GM12878 (cell line): Measurements from ENCODE around the gene ZNF208. TPM values are rescaled to one million over a fixed set of nuclear protein-coding genes. Genes with fewer than 3 reads are reported as not detected.

ENCODE experiments used
- ATAC-seq: fragments of 200-7000 bp; cut with Tn5 transposase; 3 replicates; pipeline ENCODE4 v1.9.1; 2020; ENCODE audit warnings: mild to moderate bottlenecking, moderate library complexity
- BruUV-seq: library from RNA; stranded (reverse); fragments of 400-500 nt; replicated peaks from 2 replicates; lab custom pipeline; 2021; lab: Mats Ljungman, UMichigan
- CTCF ChIA-PET: fragments of 300-600 bp; sonication (Branson Sonifier 250); formaldehyde crosslinking; extraction: SDS; loops from one replicate; lab custom pipeline; 2021; ENCODE audit warnings: inconsistent platforms; lab: Yijun Ruan, JAX
- POLR2A ChIA-PET: fragments of 350-600 bp; formaldehyde crosslinking; extraction: SDS; loops from one replicate; lab custom pipeline; 2021; ENCODE audit warnings: inconsistent platforms; lab: Charles Lee
- RAD21 ChIA-PET: fragments of 300-600 bp; sonication (Branson Sonifier 250); formaldehyde crosslinking; loops from one replicate; lab custom pipeline; 2023; ENCODE audit warnings: antibody characterized with exemption; ENCODE audit not compliant: unreplicated experiment; lab: Charles Lee
- SMC1A ChIA-PET: fragments of 300-600 bp; sonication (Branson Sonifier 250); formaldehyde crosslinking; loops from one replicate; lab custom pipeline; 2023; ENCODE audit not compliant: unreplicated experiment, uncharacterized antibody; lab: Charles Lee
- DNase-seq: peaks from one replicate; pipeline ENCODE4 v3.0.0-alpha.2; 2011; ENCODE audit warnings: low read depth, low spot score
- FAIRE-seq: peaks from 3 replicates; lab custom pipeline; 2011; peaks lifted over from hg19 to GRCh38; lab: Jason Lieb, UNC
- H2AFZ ChIP-seq: 2 replicates; pipeline ENCODE4 v1.6.0; 2011; ENCODE audit warnings: low read depth, low read length, control low read depth; ENCODE audit not compliant: control insufficient read depth
- H3K27ac ChIP-seq: 2 replicates; pipeline ENCODE4 v1.5.1; 2011; ENCODE audit warnings: control low read depth; ENCODE audit not compliant: control insufficient read depth, insufficient read depth
- H3K27me3 ChIP-seq, 2 experiments: replicated peaks in 1 of 2; 2 replicates each; pipeline versions ENCODE4 v1.6.0 to v1.6.1; 2011; ENCODE audit warnings: low read length in 1 of 2; ENCODE audit not compliant: control insufficient read depth in 2 of 2, insufficient read depth in 2 of 2
- H3K36me3 ChIP-seq, 2 experiments: 2 replicates each; pipeline ENCODE4 v1.5.1; 2011; ENCODE audit warnings: low read length in 1 of 2; ENCODE audit not compliant: control insufficient read depth in 2 of 2, insufficient read depth in 2 of 2
- H3K4me1 ChIP-seq: 2 replicates; pipeline ENCODE4 v1.6.1; 2011; ENCODE audit warnings: mild to moderate bottlenecking, low read length, moderate library complexity, mixed read lengths; ENCODE audit not compliant: control insufficient read depth, insufficient read depth
- H3K4me2 ChIP-seq: 2 replicates; pipeline ENCODE4 v1.6.0; 2011; ENCODE audit warnings: control low read depth; ENCODE audit not compliant: control insufficient read depth, insufficient read depth
- H3K4me3 ChIP-seq: fragments of 200-600 bp; sonication (generic); 2 replicates; pipeline ENCODE4 v1.5.1; 2016
- H3K79me2 ChIP-seq: 2 replicates; pipeline ENCODE4 v1.6.0; 2011; ENCODE audit warnings: low read length; ENCODE audit not compliant: control insufficient read depth, insufficient read depth
- H3K9ac ChIP-seq: 2 replicates; pipeline ENCODE4 v1.8.0; 2011; ENCODE audit warnings: low read length, control low read depth, mixed read lengths; ENCODE audit not compliant: control insufficient read depth, insufficient read depth
- H3K9me3 ChIP-seq: replicated peaks from 3 replicates; pipeline ENCODE4 v1.5.1; 2011; ENCODE audit warnings: mild to moderate bottlenecking, low read length; ENCODE audit not compliant: control insufficient read depth, insufficient read depth
- H4K20me1 ChIP-seq: 2 replicates; pipeline ENCODE4 v1.6.0; 2011; ENCODE audit not compliant: control insufficient read depth, insufficient read depth
- CEBPZ ChIP-seq: fragments of 150-350 bp; IDR thresholded peaks from 2 replicates; pipeline ENCODE4 v1.6.1; 2016; ENCODE audit warnings: low read depth, low read length
- CHD4 ChIP-seq: fragments of 200-600 bp; sonication (generic); IDR thresholded peaks from 2 replicates; pipeline ENCODE4 v1.6.1; 2016; ENCODE audit warnings: mild to moderate bottlenecking
- CREB1 ChIP-seq: IDR thresholded peaks from 2 replicates; pipeline ENCODE4 v1.6.1; 2012; ENCODE audit warnings: low read depth, mild to moderate bottlenecking, inconsistent platforms
- FOS ChIP-seq: IDR thresholded peaks from 3 replicates; pipeline ENCODE4 v1.6.1; 2011; ENCODE audit warnings: borderline replicate concordance; ENCODE audit not compliant: insufficient read length; ENCODE audit errors: extremely low read depth
- FOXK2 ChIP-seq: fragments of 450-650 bp; IDR thresholded peaks from 2 replicates; pipeline ENCODE4 v1.6.1; 2017; ENCODE audit warnings: mild to moderate bottlenecking, moderate library complexity
- FOXM1 ChIP-seq: IDR thresholded peaks from 2 replicates; pipeline ENCODE4 v1.6.1; 2012; ENCODE audit warnings: low read depth, mild to moderate bottlenecking, inconsistent platforms, low read length, moderate library complexity
- MYC ChIP-seq: IDR thresholded peaks from 2 replicates; pipeline ENCODE4 v1.6.1; 2011; ENCODE audit warnings: mild to moderate bottlenecking, low read length, moderate library complexity, inconsistent platforms; ENCODE audit not compliant: insufficient read depth, insufficient replicate concordance, insufficient read length, severe bottlenecking
- NFYA ChIP-seq: IDR thresholded peaks from 2 replicates; pipeline ENCODE4 v1.6.1; 2011; ENCODE audit warnings: low read depth, mild to moderate bottlenecking, low read length, improper control_type of control experiment, borderline replicate concordance
- PAX5 ChIP-seq: IDR thresholded peaks from 2 replicates; pipeline ENCODE4 v1.6.1; 2011; ENCODE audit warnings: low read depth, low read length, borderline replicate concordance
- PAX8 ChIP-seq: fragments of 450-650 bp; IDR thresholded peaks from 2 replicates; pipeline ENCODE4 v1.6.1; 2017; ENCODE audit warnings: mild to moderate bottlenecking, moderate library complexity
- POLR2AphosphoS5 ChIP-seq: IDR thresholded peaks from 2 replicates; pipeline ENCODE4 v1.6.1; 2011; ENCODE audit warnings: mild to moderate bottlenecking, low read length, inconsistent platforms
- SMC3 ChIP-seq: IDR thresholded peaks from 2 replicates; pipeline ENCODE4 v1.6.1; 2011; ENCODE audit warnings: low read length, improper control_type of control experiment, borderline replicate concordance
- TBL1XR1 ChIP-seq: IDR thresholded peaks from 2 replicates; pipeline ENCODE4 v1.6.1; 2012; ENCODE audit warnings: low read depth, low read length, improper control_type of control experiment
- YY1 ChIP-seq: IDR thresholded peaks from 2 replicates; pipeline ENCODE4 v1.6.1; 2011; ENCODE audit warnings: low read depth, mild to moderate bottlenecking, low read length
- ZNF207 ChIP-seq: fragments of 450-650 bp; IDR thresholded peaks from 2 replicates; pipeline ENCODE4 v1.6.1; 2014; ENCODE audit warnings: antibody characterized with exemption, mild to moderate bottlenecking, borderline replicate concordance
- ZNF384 ChIP-seq: IDR thresholded peaks from 2 replicates; pipeline ENCODE4 v1.6.1; 2012; ENCODE audit warnings: low read depth, mild to moderate bottlenecking, low read length, improper control_type of control experiment, borderline replicate concordance
- WGBS: methylation state at CpG from one replicate; pipeline ENCODE4 v1.1.6; 2016; ENCODE audit warnings: low lambda C conversion rate; ENCODE audit not compliant: insufficient replicate concordance, insufficient coverage; ENCODE audit errors: missing lambda C conversion rate; 5-methylcytosine and 5-hydroxymethylcytosine counted together
- in situ Hi-C: fragments of 300-500 bp; cut with MboI; formaldehyde crosslinking; loops from 9 replicates; pipeline ENCODE4 v1.14.3; 2018; ENCODE audit warnings: mixed read lengths
- intact Hi-C: fragments of 100-400 bp; cut with micrococcal nuclease; formaldehyde crosslinking; loops from one replicate; pipeline ENCODE4 v1.14.2; 2022; ENCODE audit not compliant: unreplicated experiment
- polyA plus RNA-seq, 11 experiments: library from polyadenylated mRNA; depleted of rRNA in 4 of 11; unstranded in 6 of 11; stranded (reverse) in 5 of 11; fragments of >200 nt; fragmentation: Nextera tagmentation in 4 of 11; fragmentation: Illumina TruSeq in 1 of 11; extraction: Ambion mirVana in 4 of 11; extraction: Trizol in 1 of 11; gene quantifications; 1 replicate in 1 of 11; 2 replicates in 10 of 11; pipeline versions ENCODE4 v1.2.1 to v1.2.3, GENCODE V29; 2011 to 2016; ENCODE audit warnings: inconsistent platforms in 2 of 11, missing spikeins in 2 of 11, low read depth in 1 of 11
- total RNA-seq, 4 experiments: library from RNA; depleted of rRNA in 3 of 4; stranded (reverse); fragments of >200 nt in 3 of 4; fragmentation: Illumina TruSeq in 1 of 4; extraction: Trizol in 1 of 4; gene quantifications; 2 replicates each; pipeline versions ENCODE4 v1.2.1 to v1.2.3, GENCODE V29; 2013 to 2021

ZNF208 gene
- total and polyA plus RNA-seq, 10 of the 15 experiments (the other 5 are each of a cell fraction or from before 2014, with no cell fraction given): 0.10 TPM; not detected in 9

GRCh38 chr19:21900401-21900800 is 110.3 kb downstream of the ZNF208 start:
- Histone ChIP-seq H4K20me1 (no peaks in the 10 kb centered on the region), H3K4me3 (no peak overlapping the region), H3K79me2 (no peaks in the 10 kb centered on the region), H3K27ac (no peak overlapping the region), H3K36me3 (no peaks in the 10 kb centered on the region), H3K9ac (no peak overlapping the region), H3K27me3 (no peaks in the 10 kb centered on the region), H3K4me1 (no peaks in the 10 kb centered on the region), H3K4me2 (no peak overlapping the region)
- 37% methylated on average over 1 of the region's 1 CpG for WGBS
- ChIA-PET CTCF (no interaction called here), RAD21 (no interaction called here), SMC1A (no interaction called here), POLR2A (no interaction called here)
- no TSS peak for BruUV-seq
- intact Hi-C loops: no loop called here
- no peak for FAIRE-seq
- TF ChIP-seq CREB1 (no peak), CHD4 (no peak), ZNF384 (no peak), FOS (no peak), YY1 (no peak), TBL1XR1 (no peak), ZNF207 (no peak), FOXM1 (no peak), FOXK2 (no peak)
- TF ChIP-seq, all 136 proteins: peak for 0
- H3K9me3 ChIP-seq: no peaks in the 10 kb centered on the region; the same call in 2 of the 3 replicates
- DNase-seq (no peak), ATAC-seq (no peak)
- in situ Hi-C loops: no loop called here
- H2AFZ ChIP-seq: no peak overlapping the region

GRCh38 chr19:21891086-21891485 is 119.7 kb downstream of the ZNF208 start:
- DNase-seq: no peak
- H3K36me3 ChIP-seq: no peaks in the 10 kb centered on the region
- CTCF ChIA-PET: no interaction called here
- H3K27me3 ChIP-seq: no peaks in the 10 kb centered on the region
- in situ Hi-C loops: no loop called here
- 44% methylated on average over 1 of the region's 1 CpG for WGBS
- TF ChIP-seq NFYA: no peak
- no peak for TF ChIP-seq MYC
- no peak for TF ChIP-seq PAX5
- no peak for TF ChIP-seq POLR2AphosphoS5
- no peak for TF ChIP-seq PAX8
- TF ChIP-seq ZNF384: no peak
- TF ChIP-seq CEBPZ: no peak
- TF ChIP-seq SMC3: no peak
- TF ChIP-seq, all 136 proteins: peak for 0
- Histone ChIP-seq H2AFZ (no peak overlapping the region), H3K9ac (no peak overlapping the region), H3K79me2 (no peaks in the 10 kb centered on the region), H3K4me1 (no peaks in the 10 kb centered on the region), H3K9me3 (no peaks in the 10 kb centered on the region; the same call in 2 of the 3 replicates), H3K27ac (no peak overlapping the region), H4K20me1 (no peaks in the 10 kb centered on the region), H3K4me3 (no peak overlapping the region), H3K4me2 (no peak overlapping the region)
- no peak for FAIRE-seq
- intact Hi-C loops: no loop called here
- ChIA-PET RAD21 (no interaction called here), POLR2A (no interaction called here), SMC1A (no interaction called here)
- no peak for ATAC-seq
- no TSS peak for BruUV-seq
